ENCODE measurements around the gene DIS3L2. TPM values are rescaled to one million over a fixed set of nuclear protein-coding genes. Genes with fewer than 3 reads are reported as not detected.

DIS3L2 gene
- 28.5 and 29.9 TPM in 2 replicates for total RNA-seq

GRCh38 chr2:231961349-231962166 is at the start of gene DIS3L2:
Gene DIS3L2 (plus strand): TSS chr2:231961713. CDS start chr2:232014928, 53,215 bp downstream.

GRCh38 chr2:231926180-231926741 is 35.3 kb upstream of the DIS3L2 start, which contains the start of gene NPPC:
Gene NPPC (minus strand): TSS chr2:231926396. CDS start chr2:231926249, 147 bp downstream.

GRCh38 chr2:232378735-232379151 is 417.2 kb downstream of the DIS3L2 start, which contains the start of gene ALPP:
Gene ALPP (plus strand): TSS chr2:232378751. CDS start chr2:232378803, 52 bp downstream.

Small RNAs within 50 kb of the gene (small RNA-seq; reads per million reads assigned to genes)
- gene AC068134.3 = not detected
- gene AC068134.4 = not detected
- not detected for gene MIR562

Other genes with a start within 250 kb of the DIS3L2 start
- gene PDE6D, start 180.4 kb upstream of the DIS3L2 start, total RNA-seq = 13.5 and 16.5 TPM in 2 replicates
- gene COPS7B, start 175.3 kb upstream of the DIS3L2 start, total RNA-seq = 18.6 and 21.1 TPM in 2 replicates
- not detected in 2 replicates for gene NPPC, start 35.3 kb upstream of the DIS3L2 start, total RNA-seq

Measured in hair follicle dermal papilla cell (primary cell).